ENCODE data around the gene COL5A1. TPM values are rescaled to one million over a fixed set of nuclear protein-coding genes. Genes with fewer than 3 reads are reported as not detected.

Gene COL5A1
- total and polyA plus RNA-seq, 2 donors (not counting 1 experiment from before 2014, with no cell fraction given), result 72.8 to 109 TPM

- Histone ChIP-seq H3K9ac (ENCODE audit: insufficient read depth, low read length) (no peak overlapping the region), H3K27me3 (ENCODE audit: control insufficient read depth, insufficient read depth, low read length) (no peaks in the 10 kb centered on the region), H3K9me3 (ENCODE audit: control insufficient read depth, insufficient read depth, low read depth, low read length) (no peaks in the 10 kb centered on the region), H3K79me2 (ENCODE audit: control insufficient read depth, insufficient read depth, low read length) (peaks cover 73% of the 10 kb centered on the region), H3K27ac (ENCODE audit: insufficient read depth, low read length) (no peak overlapping the region), H3K4me1 (ENCODE audit: control insufficient read depth, extremely low read depth, insufficient read depth, low read length) (peaks cover 3% of the 10 kb centered on the region), H2AFZ (ENCODE audit: low read length) (no peak overlapping the region), H3K4me2 (ENCODE audit: extremely low read depth, insufficient read depth, low read length) (no peak overlapping the region), H4K20me1 (ENCODE audit: control insufficient read depth, extremely low read depth, insufficient read depth, low read length) (peaks cover 6% of the 10 kb centered on the region), H3K4me3 (replicated peaks in 1 of 4; ENCODE audit: control extremely low read depth in 1 of 4, insufficient read depth in 1 of 4, low read depth in 3 of 4, low read length in 4 of 4) (no peak overlapping the region), H3K36me3 (ENCODE audit: control insufficient read depth, insufficient read depth, low read length) (peaks cover 7% of the 10 kb centered on the region)
- TF ChIP-seq CTCF (conservative IDR thresholded peaks at IDR 0.05 in 1 of 2, IDR thresholded peaks at IDR 0.05 in 1 of 2; ENCODE audit: low read depth in 1 of 2, low read length in 2 of 2) (no peak), EZH2 (IDR thresholded peaks at IDR 0.05; ENCODE audit: low read length, missing control alignments) (no peak)
- DNase-seq (ENCODE audit: low read depth in 2 of 2), result no peak
Observed at GRCh38 chr9:134655101-134655500, 13.5 kb downstream of the COL5A1 start.

GRCh38 chr9:134655586-134656333 is 14.2 kb downstream of the COL5A1 start:
- Histone ChIP-seq H3K27ac (ENCODE audit: insufficient read depth, low read length) (no peak overlapping the region), H4K20me1 (ENCODE audit: control insufficient read depth, extremely low read depth, insufficient read depth, low read length) (peaks cover 6% of the 10 kb centered on the region), H3K4me2 (ENCODE audit: extremely low read depth, insufficient read depth, low read length) (no peak overlapping the region), H3K9me3 (ENCODE audit: control insufficient read depth, insufficient read depth, low read depth, low read length) (no peaks in the 10 kb centered on the region), H2AFZ (ENCODE audit: low read length) (no peak overlapping the region), H3K9ac (ENCODE audit: insufficient read depth, low read length) (no peak overlapping the region), H3K79me2 (ENCODE audit: control insufficient read depth, insufficient read depth, low read length) (peaks cover 72% of the 10 kb centered on the region), H3K4me3 (replicated peaks in 1 of 4; ENCODE audit: control extremely low read depth in 1 of 4, insufficient read depth in 1 of 4, low read depth in 3 of 4, low read length in 4 of 4) (no peak overlapping the region), H3K36me3 (ENCODE audit: control insufficient read depth, insufficient read depth, low read length) (peaks cover 5% of the 10 kb centered on the region), H3K4me1 (ENCODE audit: control insufficient read depth, extremely low read depth, insufficient read depth, low read length) (peaks cover 4% of the 10 kb centered on the region), H3K27me3 (ENCODE audit: control insufficient read depth, insufficient read depth, low read length) (no peaks in the 10 kb centered on the region)
- no peak for DNase-seq (ENCODE audit: low read depth in 2 of 2)
- TF ChIP-seq CTCF (conservative IDR thresholded peaks at IDR 0.05 in 1 of 2, IDR thresholded peaks at IDR 0.05 in 1 of 2; ENCODE audit: low read depth in 1 of 2, low read length in 2 of 2), result no peak
- no peak for TF ChIP-seq EZH2 (IDR thresholded peaks at IDR 0.05; ENCODE audit: low read length, missing control alignments)

- Histone ChIP-seq H3K79me2 (ENCODE audit: control insufficient read depth, insufficient read depth, low read length) (peaks cover 70% of the 10 kb centered on the region), H3K4me1 (ENCODE audit: control insufficient read depth, extremely low read depth, insufficient read depth, low read length) (peaks cover 11% of the 10 kb centered on the region), H3K9ac (ENCODE audit: insufficient read depth, low read length) (no peak overlapping the region), H3K4me3 (replicated peaks in 1 of 4; ENCODE audit: control extremely low read depth in 1 of 4, insufficient read depth in 1 of 4, low read depth in 3 of 4, low read length in 4 of 4) (no peak overlapping the region), H3K27ac (ENCODE audit: insufficient read depth, low read length) (no peak overlapping the region), H3K27me3 (ENCODE audit: control insufficient read depth, insufficient read depth, low read length) (no peaks in the 10 kb centered on the region), H2AFZ (ENCODE audit: low read length) (no peak overlapping the region), H3K36me3 (ENCODE audit: control insufficient read depth, insufficient read depth, low read length) (peaks cover 3% of the 10 kb centered on the region), H3K4me2 (ENCODE audit: extremely low read depth, insufficient read depth, low read length) (no peak overlapping the region), H3K9me3 (ENCODE audit: control insufficient read depth, insufficient read depth, low read depth, low read length) (no peaks in the 10 kb centered on the region), H4K20me1 (ENCODE audit: control insufficient read depth, extremely low read depth, insufficient read depth, low read length) (peaks cover 8% of the 10 kb centered on the region)
- TF ChIP-seq CTCF (conservative IDR thresholded peaks at IDR 0.05 in 1 of 2, IDR thresholded peaks at IDR 0.05 in 1 of 2; ENCODE audit: low read depth in 1 of 2, low read length in 2 of 2) (peak in 1 of 2 donors; percentile 11), EZH2 (IDR thresholded peaks at IDR 0.05; ENCODE audit: low read length, missing control alignments) (no peak)
- DNase-seq (ENCODE audit: low read depth in 2 of 2), result no peak
Observed at GRCh38 chr9:134656334-134657006, 14.9 kb downstream of the COL5A1 start.

All from fibroblast of lung (primary cell).